Smooth muscle cell (in vitro differentiated cells): ENCODE data around the gene HSCB. TPM values are rescaled to one million over a fixed set of nuclear protein-coding genes. Genes with fewer than 3 reads are reported as not detected.
"Not testable (repeated sequence)": the region's sequence is repeated elsewhere in the genome, so short reads cannot be mapped to it uniquely, and the experiment has no call there.

Source experiments
- DNase-seq: peaks from one replicate; lab custom pipeline; 2025; ENCODE audit not compliant: unreplicated experiment; lab: John Stamatoyannopoulos, UW
- H2AFZ ChIP-seq: fragments of 200-600 bp; sonication (generic); 2 replicates; pipeline ENCODE4 v1.6.0; 2016; ENCODE audit warnings: antibody characterized with exemption, low read depth, mild to moderate bottlenecking
- H3F3A ChIP-seq: fragments of 200-600 bp; sonication (generic); 2 replicates; pipeline ENCODE4 v1.6.0; 2017; ENCODE audit warnings: antibody characterized with exemption, low read depth
- H3K27ac ChIP-seq: fragments of 200-600 bp; sonication (generic); 2 replicates; pipeline ENCODE4 v1.5.1; 2016; ENCODE audit warnings: low read depth, mild to moderate bottlenecking
- H3K27me3 ChIP-seq: fragments of 200-600 bp; sonication (generic); 2 replicates; pipeline ENCODE4 v1.6.1; 2016; ENCODE audit warnings: low read depth, mild to moderate bottlenecking
- H3K36me3 ChIP-seq: fragments of 200-600 bp; sonication (generic); 2 replicates; pipeline ENCODE4 v1.5.1; 2016; ENCODE audit warnings: low read depth
- H3K4me1 ChIP-seq: fragments of 200-600 bp; sonication (generic); 2 replicates; pipeline ENCODE4 v1.5.1; 2016; ENCODE audit warnings: low read depth
- H3K4me2 ChIP-seq: fragments of 200-600 bp; sonication (generic); 2 replicates; pipeline ENCODE4 v1.6.0; 2016; ENCODE audit warnings: mild to moderate bottlenecking
- H3K4me3 ChIP-seq: fragments of 200-600 bp; sonication (generic); 2 replicates; pipeline ENCODE4 v1.5.1; 2016; ENCODE audit warnings: mild to moderate bottlenecking
- H3K79me2 ChIP-seq: fragments of 200-600 bp; sonication (generic); 2 replicates; pipeline ENCODE4 v1.6.0; 2016; ENCODE audit warnings: low read depth, mild to moderate bottlenecking
- H3K9ac ChIP-seq: fragments of 200-600 bp; sonication (generic); 2 replicates; pipeline ENCODE4 v1.6.0; 2016; ENCODE audit warnings: low read depth
- H3K9me3 ChIP-seq: fragments of 200-600 bp; sonication (generic); replicated peaks from 2 replicates; pipeline ENCODE4 v1.5.1; 2016; ENCODE audit warnings: low read depth
- H4K20me1 ChIP-seq: fragments of 200-600 bp; sonication (generic); 2 replicates; pipeline ENCODE4 v1.6.0; 2016; ENCODE audit warnings: low read depth
- CTCF ChIP-seq: fragments of 200-600 bp; sonication (generic); IDR thresholded peaks from 2 replicates; pipeline ENCODE4 v1.5.1; 2017; ENCODE audit warnings: borderline replicate concordance, mild to moderate bottlenecking, antibody characterized with exemption; ENCODE audit not compliant: insufficient read depth, poor library complexity, severe bottlenecking
- WGBS: methylation state at CpG from one replicate; pipeline ENCODE4 v1.1.7; 2016; ENCODE audit warnings: low lambda C conversion rate; 5-methylcytosine and 5-hydroxymethylcytosine counted together
- polyA plus RNA-seq: library from polyadenylated mRNA; unstranded; fragments of >200 nt; fragmentation: Nextera tagmentation; extraction: Ambion mirVana; gene quantifications from 2 replicates; pipeline ENCODE4 v1.2.1, GENCODE V29; 2016
- total RNA-seq: library from RNA; depleted of rRNA; stranded (reverse); fragments of >200 nt; gene quantifications from 2 replicates; pipeline ENCODE4 v1.2.3, GENCODE V29; 2014

The HSCB gene
- total and polyA plus RNA-seq, 2 experiments from 2014 or later, result 15.9 to 22.5 TPM

GRCh38 chr22:28759861-28760560 is 18.2 kb downstream of the HSCB start:
- no peak for DNase-seq
- Histone ChIP-seq H3K27ac (no peak overlapping the region), H3K4me1 (peaks cover 9% of the 10 kb centered on the region), H3K79me2 (no peaks in the 10 kb centered on the region), H3K4me2 (no peak overlapping the region), H3K4me3 (no peak overlapping the region), H3K9ac (no peak overlapping the region), H3K27me3 (no peaks in the 10 kb centered on the region), H3K36me3 (no peaks in the 10 kb centered on the region), H4K20me1 (no peaks in the 10 kb centered on the region), H2AFZ (no peak overlapping the region), H3K9me3 (no peaks in the 10 kb centered on the region), H3F3A (no peaks in the 10 kb centered on the region)
- WGBS, result 44% methylated on average over 3 of the region's 3 CpGs
- no peak for TF ChIP-seq CTCF

- 98% methylated on average over 10 of the region's 10 CpGs for WGBS
- H3F3A ChIP-seq, result no peaks in the 10 kb centered on the region
- H3K27me3 ChIP-seq, result no peaks in the 10 kb centered on the region
- no peaks in the 10 kb centered on the region for H3K36me3 ChIP-seq
- H3K9me3 ChIP-seq, result no peaks in the 10 kb centered on the region
- no peak overlapping the region for H3K9ac ChIP-seq
- H2AFZ ChIP-seq, result no peak overlapping the region
- no peak overlapping the region for H3K4me3 ChIP-seq
- no peak for DNase-seq
- H4K20me1 ChIP-seq, result no peaks in the 10 kb centered on the region
- no peak overlapping the region for H3K4me2 ChIP-seq
- no peak overlapping the region for H3K27ac ChIP-seq
- no peak for TF ChIP-seq CTCF
- no peaks in the 10 kb centered on the region for H3K79me2 ChIP-seq
- peaks cover 9% of the 10 kb centered on the region for H3K4me1 ChIP-seq
Measured at GRCh38 chr22:28761449-28761755, 19.6 kb downstream of the HSCB start.

GRCh38 chr22:28762000-28762399 is 20.2 kb downstream of the HSCB start:
- not testable (repeated sequence) for H3K4me2 ChIP-seq, DNase-seq, H3K4me3 ChIP-seq, H3K9ac ChIP-seq, H2AFZ ChIP-seq, H3K79me2 ChIP-seq, H3F3A ChIP-seq, H4K20me1 ChIP-seq, H3K36me3 ChIP-seq, H3K27ac ChIP-seq, H3K27me3 ChIP-seq, H3K9me3 ChIP-seq, H3K4me1 ChIP-seq
- 99% methylated on average over 4 of the region's 4 CpGs for WGBS

GRCh38 chr22:28766628-28767027 is 24.8 kb downstream of the HSCB start:
- no peak for TF ChIP-seq CTCF
- no peaks in the 10 kb centered on the region for H3K27me3 ChIP-seq
- H3K4me3 ChIP-seq, result no peak overlapping the region
- no peak overlapping the region for H3K27ac ChIP-seq
- H3K4me1 ChIP-seq, result no peaks in the 10 kb centered on the region
- H3K9me3 ChIP-seq, result no peaks in the 10 kb centered on the region
- no peak overlapping the region for H3K9ac ChIP-seq
- no peaks in the 10 kb centered on the region for H4K20me1 ChIP-seq
- H3F3A ChIP-seq, result no peaks in the 10 kb centered on the region
- DNase-seq, result no peak
- no peaks in the 10 kb centered on the region for H3K36me3 ChIP-seq
- H3K79me2 ChIP-seq, result no peaks in the 10 kb centered on the region
- H3K4me2 ChIP-seq, result no peak overlapping the region
- WGBS, result 94% methylated on average over 3 of the region's 3 CpGs
- H2AFZ ChIP-seq, result no peak overlapping the region
